HFFc6 (cell line): ENCODE results near the gene NTSR1. TPM values are rescaled to one million over a fixed set of nuclear protein-coding genes. Genes with fewer than 3 reads are reported as not detected.
A peak's percentile ranks its signal among the peaks of the same experiment; 100 is the strongest.

Experiments
- DNase-seq: peaks from one replicate; pipeline ENCODE4 v3.0.0-alpha.2; 2018
- H3K27ac Mint-ChIP-seq: 2 replicates; pipeline ENCODE4 v1.8.0; 2020; ENCODE audit warnings: mild to moderate bottlenecking, mixed read lengths
- H3K27me3 Mint-ChIP-seq: 2 replicates; pipeline ENCODE4 v1.8.0; 2021; ENCODE audit warnings: mild to moderate bottlenecking, moderate library complexity, mixed read lengths; ENCODE audit not compliant: insufficient read depth
- H3K36me3 Mint-ChIP-seq: 2 replicates; pipeline ENCODE4 v1.8.0; 2021; ENCODE audit warnings: low read depth, mixed read lengths
- H3K4me1 Mint-ChIP-seq: 2 replicates; pipeline ENCODE4 v1.8.0; 2020; ENCODE audit warnings: low read depth, mixed read lengths
- H3K4me3 Mint-ChIP-seq: 2 replicates; pipeline ENCODE4 v1.8.0; 2020; ENCODE audit warnings: mild to moderate bottlenecking, moderate library complexity, mixed read lengths
- H3K9me3 Mint-ChIP-seq: 2 replicates; pipeline ENCODE4 v1.8.0; 2020; ENCODE audit warnings: mild to moderate bottlenecking, mixed read lengths
- CTCF ChIP-seq: fragments of 200-600 bp; sonication (generic); IDR thresholded peaks from 2 replicates; pipeline ENCODE4 v1.5.0; 2021; ENCODE audit warnings: antibody characterized with exemption, mild to moderate bottlenecking
- total RNA-seq, 6 experiments: library from RNA; stranded (reverse); fragmentation: NEBNext Ultra II Directional; extraction: Animal tissue kit (Norgen Biotek cat#: 25700); gene quantifications; 2 replicates in 1 of 6; 3 replicates in 5 of 6; pipeline ENCODE4 v1.2.3, GENCODE V29; 2021

NTSR1 gene
- total RNA-seq, 6 experiments from 2014 or later = 3.1 to 6.5 (median 5.6) TPM

- Mint-ChIP-seq H3K4me3 (no peak overlapping the region), H3K36me3 (peaks cover 37% of the 10 kb centered on the region), H3K4me1 (peaks cover 58% of the 10 kb centered on the region), H3K27ac (no peak overlapping the region), H3K27me3 (peaks cover 16% of the 10 kb centered on the region), H3K9me3 (peaks cover 22% of the 10 kb centered on the region)
- no peak for TF ChIP-seq CTCF
- DNase-seq = no peak
Measured at GRCh38 chr20:62717933-62718332, 9.3 kb downstream of the NTSR1 start.

GRCh38 chr20:62718546-62718945 is 9.9 kb downstream of the NTSR1 start:
- no peak for TF ChIP-seq CTCF
- H3K4me1 Mint-ChIP-seq = peaks cover 58% of the 10 kb centered on the region
- H3K27ac Mint-ChIP-seq = peak overlapping the region; percentile 90; the same call in 1 of the 2 replicates
- H3K4me3 Mint-ChIP-seq = no peak overlapping the region
- H3K36me3 Mint-ChIP-seq = peaks cover 32% of the 10 kb centered on the region
- H3K9me3 Mint-ChIP-seq = peaks cover 22% of the 10 kb centered on the region
- peaks cover 16% of the 10 kb centered on the region for H3K27me3 Mint-ChIP-seq
- no peak for DNase-seq

- Mint-ChIP-seq H3K9me3 (peaks cover 18% of the 10 kb centered on the region), H3K27me3 (peaks cover 16% of the 10 kb centered on the region), H3K4me1 (peaks cover 58% of the 10 kb centered on the region), H3K27ac (peak overlapping the region; percentile 90), H3K4me3 (peak overlapping the region; percentile 74; the same call in 1 of the 2 replicates), H3K36me3 (peaks cover 27% of the 10 kb centered on the region)
- TF ChIP-seq CTCF = no peak
- peak; percentile 23 for DNase-seq
Measured at GRCh38 chr20:62719250-62719935, 10.8 kb downstream of the NTSR1 start.

GRCh38 chr20:62721511-62722370 is 13.1 kb downstream of the NTSR1 start:
- TF ChIP-seq CTCF = no peak
- Mint-ChIP-seq H3K4me1 (peaks cover 47% of the 10 kb centered on the region), H3K27me3 (peaks cover 20% of the 10 kb centered on the region), H3K36me3 (peaks cover 20% of the 10 kb centered on the region), H3K27ac (no peak overlapping the region; the same call in 1 of the 2 replicates), H3K9me3 (peaks cover 18% of the 10 kb centered on the region), H3K4me3 (no peak overlapping the region)
- no peak for DNase-seq

GRCh38 chr20:62722627-62723026 is 14.0 kb downstream of the NTSR1 start:
- DNase-seq = no peak
- Mint-ChIP-seq H3K27ac (no peak overlapping the region), H3K4me1 (peaks cover 44% of the 10 kb centered on the region), H3K27me3 (peaks cover 19% of the 10 kb centered on the region), H3K4me3 (no peak overlapping the region), H3K9me3 (peaks cover 18% of the 10 kb centered on the region), H3K36me3 (peaks cover 20% of the 10 kb centered on the region)
- no peak for TF ChIP-seq CTCF
